Nephron (organoid): Measurements from ENCODE around the gene TPK1.

Experiments
- H3K27ac Mint-ChIP-seq, 3 experiments: 2 replicates each; pipeline ENCODE4 v1.8.0; 2020; ENCODE audit warnings: mixed read lengths in 3 of 3, mild to moderate bottlenecking in 2 of 3, moderate library complexity in 1 of 3
- H3K27me3 Mint-ChIP-seq: 2 replicates; pipeline ENCODE4 v1.8.0; 2021; ENCODE audit warnings: low read depth, mild to moderate bottlenecking, moderate library complexity, mixed read lengths
- H3K36me3 Mint-ChIP-seq: 2 replicates; pipeline ENCODE4 v1.8.0; 2020; ENCODE audit warnings: low read depth, mixed read lengths
- H3K4me1 Mint-ChIP-seq: 2 replicates; pipeline ENCODE4 v1.8.0; 2020; ENCODE audit warnings: mixed read lengths
- H3K4me3 Mint-ChIP-seq, 3 experiments: 2 replicates each; pipeline ENCODE4 v1.8.0; 2020; ENCODE audit warnings: mild to moderate bottlenecking in 3 of 3, mixed read lengths in 3 of 3, moderate library complexity in 2 of 3
- H3K9me3 Mint-ChIP-seq: 2 replicates; pipeline ENCODE4 v1.8.0; 2020; ENCODE audit warnings: mixed read lengths
- TF ChIP-seq, protein P1 (sequence below), 3 experiments: fragments of 200-600 bp; sonication (generic); IDR thresholded peaks; one replicate each; pipeline ENCODE4 v1.5.0; 2021; ENCODE audit warnings: antibody characterized with exemption in 3 of 3; ENCODE audit not compliant: unreplicated experiment in 3 of 3

Gene TPK1

DNA sequence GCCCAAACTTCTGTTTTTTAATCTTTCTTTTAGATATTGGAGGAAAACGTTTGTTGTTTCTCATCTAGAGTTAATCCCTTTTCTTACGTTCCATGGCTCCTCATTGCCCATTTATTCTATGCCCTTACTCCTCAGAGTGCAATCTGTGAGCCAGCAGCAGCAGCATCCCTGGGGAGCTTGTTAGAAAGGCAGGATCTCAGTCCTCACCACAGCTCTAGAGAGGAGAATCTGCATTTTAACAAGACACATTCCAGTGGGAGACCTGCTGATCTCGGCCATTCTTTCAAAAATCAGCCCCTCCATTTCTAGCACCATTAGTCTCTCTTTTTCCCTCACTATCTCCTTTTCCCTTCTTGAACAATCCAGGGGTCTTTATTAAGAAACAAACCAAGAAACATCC lies 348.0 kb downstream of the TPK1 start:
- H3K9me3 Mint-ChIP-seq, result no peaks in the 10 kb centered on the region
- no peaks in the 10 kb centered on the region for H3K36me3 Mint-ChIP-seq
- H3K27ac Mint-ChIP-seq, result no peak overlapping the region
- H3K4me1 Mint-ChIP-seq, result peaks cover 5% of the 10 kb centered on the region
- TF ChIP-seq, protein P1, sequence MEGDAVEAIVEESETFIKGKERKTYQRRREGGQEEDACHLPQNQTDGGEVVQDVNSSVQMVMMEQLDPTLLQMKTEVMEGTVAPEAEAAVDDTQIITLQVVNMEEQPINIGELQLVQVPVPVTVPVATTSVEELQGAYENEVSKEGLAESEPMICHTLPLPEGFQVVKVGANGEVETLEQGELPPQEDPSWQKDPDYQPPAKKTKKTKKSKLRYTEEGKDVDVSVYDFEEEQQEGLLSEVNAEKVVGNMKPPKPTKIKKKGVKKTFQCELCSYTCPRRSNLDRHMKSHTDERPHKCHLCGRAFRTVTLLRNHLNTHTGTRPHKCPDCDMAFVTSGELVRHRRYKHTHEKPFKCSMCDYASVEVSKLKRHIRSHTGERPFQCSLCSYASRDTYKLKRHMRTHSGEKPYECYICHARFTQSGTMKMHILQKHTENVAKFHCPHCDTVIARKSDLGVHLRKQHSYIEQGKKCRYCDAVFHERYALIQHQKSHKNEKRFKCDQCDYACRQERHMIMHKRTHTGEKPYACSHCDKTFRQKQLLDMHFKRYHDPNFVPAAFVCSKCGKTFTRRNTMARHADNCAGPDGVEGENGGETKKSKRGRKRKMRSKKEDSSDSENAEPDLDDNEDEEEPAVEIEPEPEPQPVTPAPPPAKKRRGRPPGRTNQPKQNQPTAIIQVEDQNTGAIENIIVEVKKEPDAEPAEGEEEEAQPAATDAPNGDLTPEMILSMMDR (IDR thresholded peaks at IDR 0.05; ENCODE audit: unreplicated experiment in 3 of 3), result no peak
- no peak overlapping the region for H3K4me3 Mint-ChIP-seq
- H3K27me3 Mint-ChIP-seq, result peaks cover 4% of the 10 kb centered on the region

DNA sequence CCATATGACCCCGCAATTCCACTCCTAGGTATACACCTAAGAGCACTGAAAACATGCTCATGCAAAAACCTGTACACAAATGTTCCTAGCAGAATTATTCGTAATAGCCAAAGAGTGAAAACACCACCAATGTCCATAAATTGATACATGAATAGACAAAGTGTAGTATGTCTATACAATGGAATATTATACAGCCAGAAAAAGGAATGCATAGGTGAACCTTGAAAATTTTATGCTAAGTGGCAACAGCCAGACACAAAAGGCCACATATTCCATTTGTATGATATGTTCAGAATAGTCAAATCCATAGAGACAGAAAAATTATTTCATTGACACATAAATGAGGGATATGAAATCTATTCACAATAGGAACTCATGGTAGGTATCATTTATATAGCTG lies 351.4 kb downstream of the TPK1 start:
- peaks cover 6% of the 10 kb centered on the region for H3K4me1 Mint-ChIP-seq
- no peak overlapping the region for H3K4me3 Mint-ChIP-seq
- no peaks in the 10 kb centered on the region for H3K9me3 Mint-ChIP-seq
- H3K36me3 Mint-ChIP-seq, result no peaks in the 10 kb centered on the region
- TF ChIP-seq, protein P1 (IDR thresholded peaks at IDR 0.05; ENCODE audit: unreplicated experiment in 3 of 3), result no peak
- H3K27me3 Mint-ChIP-seq, result peaks cover 4% of the 10 kb centered on the region
- H3K27ac Mint-ChIP-seq, result no peak overlapping the region

- Mint-ChIP-seq H3K4me1 (peaks cover 6% of the 10 kb centered on the region), H3K27ac (no peak overlapping the region), H3K9me3 (no peaks in the 10 kb centered on the region), H3K4me3 (no peak overlapping the region), H3K27me3 (peaks cover 2% of the 10 kb centered on the region), H3K36me3 (no peaks in the 10 kb centered on the region)
- TF ChIP-seq, protein P1 (IDR thresholded peaks at IDR 0.05; ENCODE audit: unreplicated experiment in 3 of 3), result no peak
Measured at GRCh38 chr7:144483189-144483588, 352.7 kb downstream of the TPK1 start.

- peak overlapping the region in 1 of 3 experiments; percentile 19 for H3K27ac Mint-ChIP-seq
- no peak overlapping the region for H3K4me3 Mint-ChIP-seq
- no peaks in the 10 kb centered on the region for H3K27me3 Mint-ChIP-seq
- no peaks in the 10 kb centered on the region for H3K36me3 Mint-ChIP-seq
- no peaks in the 10 kb centered on the region for H3K9me3 Mint-ChIP-seq
- H3K4me1 Mint-ChIP-seq, result peaks cover 6% of the 10 kb centered on the region
- TF ChIP-seq, protein P1 (IDR thresholded peaks at IDR 0.05; ENCODE audit: unreplicated experiment in 3 of 3), result no peak
Measured at GRCh38 chr7:144481833-144482232, 354.0 kb downstream of the TPK1 start.

DNA sequence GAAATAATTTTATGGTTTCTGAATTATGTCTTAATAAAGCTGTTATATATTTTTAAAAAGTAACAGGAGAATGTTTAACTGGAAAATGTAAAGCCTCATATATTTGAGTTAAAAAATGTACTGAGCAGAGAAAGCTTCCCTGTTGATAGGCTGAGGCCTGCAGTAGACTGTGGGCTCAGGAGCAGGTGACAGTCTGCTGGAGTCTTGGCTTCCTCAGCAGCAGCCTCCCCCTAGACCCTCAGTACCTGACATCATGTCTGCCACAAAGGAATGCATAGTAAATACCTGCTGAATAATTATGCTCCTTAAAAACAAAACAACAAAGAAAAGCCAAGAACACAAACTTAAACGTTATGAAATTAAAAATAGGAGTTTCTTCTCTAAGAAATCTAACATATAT lies 358.5 kb downstream of the TPK1 start:
- TF ChIP-seq, protein P1 (IDR thresholded peaks at IDR 0.05; ENCODE audit: unreplicated experiment in 3 of 3), result no peak
- H3K36me3 Mint-ChIP-seq, result no peaks in the 10 kb centered on the region
- no peak overlapping the region for H3K4me3 Mint-ChIP-seq
- H3K27ac Mint-ChIP-seq, result no peak overlapping the region
- H3K4me1 Mint-ChIP-seq, result peaks cover 14% of the 10 kb centered on the region
- H3K9me3 Mint-ChIP-seq, result no peaks in the 10 kb centered on the region
- H3K27me3 Mint-ChIP-seq, result no peaks in the 10 kb centered on the region

- TF ChIP-seq, protein P1 (IDR thresholded peaks at IDR 0.05; ENCODE audit: unreplicated experiment in 3 of 3), result no peak
- H3K27ac Mint-ChIP-seq, result no peak overlapping the region
- H3K36me3 Mint-ChIP-seq, result no peaks in the 10 kb centered on the region
- H3K4me3 Mint-ChIP-seq, result no peak overlapping the region
- H3K9me3 Mint-ChIP-seq, result no peaks in the 10 kb centered on the region
- peaks cover 14% of the 10 kb centered on the region for H3K4me1 Mint-ChIP-seq
- H3K27me3 Mint-ChIP-seq, result no peaks in the 10 kb centered on the region
Measured at GRCh38 chr7:144474800-144475615, 360.8 kb downstream of the TPK1 start.
